ENCODE measurements around the gene RACK1.

The RACK1 gene

DNA sequence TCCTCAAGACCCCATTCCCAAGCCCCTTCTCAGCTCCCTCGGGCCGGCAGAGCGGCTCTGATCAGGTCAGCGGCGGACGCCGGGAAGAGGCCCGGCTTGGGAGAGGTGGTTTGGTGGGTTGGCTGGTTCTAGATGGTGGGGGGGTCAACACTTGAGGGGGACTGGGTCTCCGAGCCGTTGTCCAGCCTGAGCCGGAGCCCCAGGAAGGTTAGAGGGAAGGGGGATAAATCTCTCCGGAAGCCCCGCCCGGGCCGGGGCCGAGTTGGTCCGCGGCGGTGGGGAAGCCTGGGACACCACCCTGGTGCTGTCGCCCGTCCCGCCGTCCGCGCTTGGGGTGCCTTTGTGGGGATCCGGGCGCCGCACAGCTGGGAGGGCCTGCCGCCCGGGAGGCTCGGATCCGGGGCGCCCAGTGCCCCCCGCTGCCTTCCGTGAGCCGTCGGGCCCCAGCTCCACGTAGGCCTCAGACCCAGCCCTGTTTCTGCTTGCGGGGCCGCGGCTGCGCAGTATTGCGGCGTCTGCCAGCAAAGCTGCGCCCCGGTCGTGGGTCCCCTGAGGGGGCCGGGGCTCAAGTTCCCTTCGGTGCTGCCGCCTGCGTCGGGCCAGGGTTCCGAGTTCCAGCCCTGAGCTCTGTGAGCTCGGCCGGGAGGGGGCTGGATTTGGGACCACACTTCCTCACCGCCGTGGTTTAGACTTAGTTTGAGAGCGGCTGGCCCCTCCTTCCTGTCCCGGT is 17.8 kb upstream of the RACK1 start:
- peak overlapping the region; percentile 96 for H3K4me3 ChIP-seq (ENCODE audit: low read length)
- TF ChIP-seq, protein P1, sequence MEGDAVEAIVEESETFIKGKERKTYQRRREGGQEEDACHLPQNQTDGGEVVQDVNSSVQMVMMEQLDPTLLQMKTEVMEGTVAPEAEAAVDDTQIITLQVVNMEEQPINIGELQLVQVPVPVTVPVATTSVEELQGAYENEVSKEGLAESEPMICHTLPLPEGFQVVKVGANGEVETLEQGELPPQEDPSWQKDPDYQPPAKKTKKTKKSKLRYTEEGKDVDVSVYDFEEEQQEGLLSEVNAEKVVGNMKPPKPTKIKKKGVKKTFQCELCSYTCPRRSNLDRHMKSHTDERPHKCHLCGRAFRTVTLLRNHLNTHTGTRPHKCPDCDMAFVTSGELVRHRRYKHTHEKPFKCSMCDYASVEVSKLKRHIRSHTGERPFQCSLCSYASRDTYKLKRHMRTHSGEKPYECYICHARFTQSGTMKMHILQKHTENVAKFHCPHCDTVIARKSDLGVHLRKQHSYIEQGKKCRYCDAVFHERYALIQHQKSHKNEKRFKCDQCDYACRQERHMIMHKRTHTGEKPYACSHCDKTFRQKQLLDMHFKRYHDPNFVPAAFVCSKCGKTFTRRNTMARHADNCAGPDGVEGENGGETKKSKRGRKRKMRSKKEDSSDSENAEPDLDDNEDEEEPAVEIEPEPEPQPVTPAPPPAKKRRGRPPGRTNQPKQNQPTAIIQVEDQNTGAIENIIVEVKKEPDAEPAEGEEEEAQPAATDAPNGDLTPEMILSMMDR (conservative IDR thresholded peaks at IDR 0.05; ENCODE audit: low read depth, low read length), result no peak
- DNase-seq (ENCODE audit: low read depth), result no peak

DNA sequence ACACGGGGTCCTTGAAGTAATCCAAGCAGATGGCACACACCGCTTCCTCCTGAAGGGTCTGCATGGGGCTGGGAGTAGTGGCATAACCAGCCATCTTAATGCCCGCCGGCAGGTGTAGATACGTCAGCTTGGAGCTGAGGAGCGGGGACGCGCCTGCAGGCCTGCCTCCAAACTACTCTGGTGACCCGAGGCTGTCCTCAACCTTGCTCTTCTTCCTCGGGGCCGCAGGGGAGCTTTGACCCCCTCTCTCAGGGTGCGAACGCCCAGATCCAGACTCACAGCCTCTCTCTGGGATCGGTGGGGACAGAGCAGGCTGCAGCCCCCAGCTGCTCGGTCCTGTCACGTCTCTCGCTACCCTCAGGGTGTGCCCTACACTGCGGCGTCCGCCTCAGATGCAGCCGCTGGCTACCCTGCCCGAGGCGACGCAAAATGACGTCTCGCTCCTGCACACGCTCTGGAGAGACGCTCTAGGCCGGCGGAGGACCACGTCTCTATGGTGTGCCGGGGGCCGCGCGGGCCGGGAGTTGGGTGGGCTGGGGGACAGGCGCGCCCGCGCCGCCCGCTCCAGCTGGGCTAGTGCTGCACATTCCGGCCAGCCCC is 17.1 kb upstream of the RACK1 start, which contains the start of gene TRIM52:
Gene TRIM52 (minus strand): TSS at position 424 of the 600 bp plus-strand sequence. CDS start 330 bp downstream, at position 94.
- TF ChIP-seq, protein P1 (conservative IDR thresholded peaks at IDR 0.05; ENCODE audit: low read depth, low read length), result no peak
- peak within 1 kb of the TSS; percentile 96 for H3K4me3 ChIP-seq (ENCODE audit: low read length)
- no peak for DNase-seq (ENCODE audit: low read depth)

DNA sequence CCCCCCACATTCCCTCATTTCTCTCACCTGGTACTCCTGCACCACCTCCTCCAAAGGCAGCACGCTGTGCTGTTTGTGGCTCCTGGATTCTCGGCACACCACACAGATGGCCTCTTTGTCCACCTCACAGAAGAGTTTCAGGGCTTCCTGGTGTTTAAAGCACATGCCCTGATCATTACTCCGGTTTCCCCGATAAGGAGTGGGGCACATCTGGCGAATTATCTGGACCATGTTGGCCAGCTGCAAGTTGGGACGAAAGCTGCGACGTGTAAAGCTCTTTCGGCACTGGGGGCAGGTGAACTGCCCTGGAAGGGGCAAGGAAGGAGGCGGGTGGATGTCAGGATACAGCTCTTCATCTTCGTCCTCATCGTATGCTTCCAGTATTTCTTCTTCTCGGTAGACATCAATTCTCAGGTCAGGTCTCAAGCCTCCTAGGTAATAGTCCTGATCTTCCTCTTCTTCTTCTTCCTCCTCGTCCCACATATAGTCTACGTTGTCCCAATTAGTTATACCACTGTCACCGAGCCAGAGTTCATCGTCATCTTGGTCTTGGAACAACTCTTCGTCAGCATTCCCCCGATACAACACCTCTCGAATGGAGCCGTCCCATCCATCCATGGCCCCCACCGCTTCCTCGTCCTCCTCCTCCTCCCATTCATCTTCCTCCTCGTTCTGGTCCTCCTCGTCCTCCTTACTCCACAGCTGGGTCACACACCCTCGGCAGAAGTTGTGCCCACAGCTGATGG is 16.4 kb upstream of the RACK1 start:
- DNase-seq (ENCODE audit: low read depth), result no peak
- H3K4me3 ChIP-seq (ENCODE audit: low read length), result peak overlapping the region; percentile 96
- TF ChIP-seq, protein P1 (conservative IDR thresholded peaks at IDR 0.05; ENCODE audit: low read depth, low read length), result no peak

DNA sequence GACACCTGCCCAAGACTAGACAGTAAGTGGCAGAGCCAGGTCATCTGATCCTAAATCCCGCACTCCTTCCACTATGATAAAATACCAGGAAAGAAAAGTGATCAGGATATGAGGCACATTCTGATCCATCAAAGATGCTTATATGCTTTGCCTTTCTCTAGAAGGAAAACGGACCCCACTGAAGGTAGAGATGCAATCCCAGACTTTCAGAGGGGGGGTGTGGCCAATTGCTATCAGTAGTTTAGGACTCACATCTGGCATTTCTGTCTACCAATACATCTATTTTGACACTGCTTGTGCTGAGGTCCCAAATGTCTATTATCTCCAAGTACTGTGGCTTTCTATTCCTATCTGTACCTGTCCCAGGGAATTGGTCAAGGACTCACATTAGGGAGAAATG is 15.6 kb upstream of the RACK1 start:
- H3K4me3 ChIP-seq (ENCODE audit: low read length), result peak overlapping the region; percentile 96
- TF ChIP-seq, protein P1 (conservative IDR thresholded peaks at IDR 0.05; ENCODE audit: low read depth, low read length), result no peak
- no peak for DNase-seq (ENCODE audit: low read depth)

DNA sequence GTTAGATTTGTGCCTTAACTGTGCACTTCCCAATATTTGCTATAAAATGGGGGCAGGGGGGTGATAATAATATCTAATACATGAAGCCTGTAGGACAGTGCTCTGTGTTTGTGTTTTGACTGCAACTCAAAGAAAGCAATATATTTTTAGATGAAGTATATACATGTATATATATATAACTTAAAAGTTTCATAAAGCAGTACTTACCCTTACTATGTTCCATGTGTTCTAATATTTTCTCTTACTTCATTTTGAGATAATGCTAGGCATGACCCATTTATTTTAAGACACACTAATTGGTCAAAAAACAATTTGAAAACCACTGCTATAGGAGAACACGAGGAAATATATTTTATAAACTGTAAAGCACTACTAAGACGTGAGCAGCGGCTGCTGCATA is 14.9 kb upstream of the RACK1 start:
- TF ChIP-seq, protein P1 (conservative IDR thresholded peaks at IDR 0.05; ENCODE audit: low read depth, low read length), result no peak
- no peak for DNase-seq (ENCODE audit: low read depth)
- peak overlapping the region; percentile 96 for H3K4me3 ChIP-seq (ENCODE audit: low read length)

DNA sequence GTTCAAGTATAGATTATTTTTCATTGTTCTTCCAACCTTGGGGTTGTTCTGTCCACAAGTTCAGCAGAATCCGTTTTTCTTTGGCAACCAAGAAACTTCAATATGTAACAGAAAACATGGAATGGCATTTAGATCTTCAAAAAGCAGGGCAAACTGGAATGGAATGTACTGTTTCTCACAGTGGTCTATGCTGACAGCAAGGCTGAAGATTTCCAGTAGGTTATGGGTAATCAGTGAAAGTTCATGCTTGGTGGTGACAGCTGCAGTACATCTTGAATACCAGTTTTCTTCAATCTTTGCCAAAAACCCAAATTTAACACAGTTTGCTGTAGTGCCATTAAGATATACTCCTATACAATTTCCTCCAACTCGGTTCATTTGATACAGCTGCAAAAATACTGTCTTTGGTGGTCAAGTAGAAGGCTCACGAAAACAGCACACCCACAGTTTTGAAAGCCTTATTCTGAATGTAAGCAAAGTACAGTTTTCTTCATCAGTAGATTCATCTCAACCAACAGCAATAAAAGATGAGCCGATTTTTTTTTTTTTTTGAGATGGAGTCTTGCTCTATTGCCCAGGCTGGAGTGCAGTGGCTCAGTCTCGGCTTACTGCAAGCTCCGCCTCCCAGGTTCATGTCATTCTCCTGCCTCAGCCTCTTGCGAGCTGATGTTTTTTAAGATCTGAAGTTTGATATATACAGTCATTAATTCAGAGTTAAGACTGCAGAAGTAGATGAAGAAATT is 12.3 kb upstream of the RACK1 start:
- TF ChIP-seq, protein P1 (conservative IDR thresholded peaks at IDR 0.05; ENCODE audit: low read depth, low read length), result no peak
- H3K4me3 ChIP-seq (ENCODE audit: low read length), result no peak overlapping the region
- DNase-seq (ENCODE audit: low read depth), result no peak
